T-cell (primary cell): ENCODE measurements around the gene FBXL13. TPM values are rescaled to one million over a fixed set of nuclear protein-coding genes. Genes with fewer than 3 reads are reported as not detected.
"Not testable (repeated sequence)": the region's sequence is repeated elsewhere in the genome, so short reads cannot be mapped to it uniquely, and the experiment has no call there.

Source experiments
- ATAC-seq, 4 experiments: fragments of 200-7000 bp in 3 of 4; fragments of 150-1000 bp in 1 of 4; cut with Tn5 transposase; replicated peaks in 1 of 4; 1 replicate in 3 of 4; 2 replicates in 1 of 4; pipeline ENCODE4 v1.10.0; 2021; ENCODE audit warnings: moderate library complexity in 3 of 4, mild to moderate bottlenecking in 2 of 4, moderate number of reproducible peaks in 1 of 4
- CTCF ChIA-PET, 2 donors: fragments of 300-600 bp; sonication (Branson Sonifier 250); formaldehyde crosslinking; loops; one replicate each; lab custom pipeline; 2022; ENCODE audit warnings: antibody characterized with exemption in 2 of 2; lab: Charles Lee
- POLR2A ChIA-PET, 2 donors: fragments of 300-600 bp; sonication (Branson Sonifier 250); formaldehyde crosslinking; loops; one replicate each; lab custom pipeline; 2022; ENCODE audit warnings: antibody characterized with exemption in 2 of 2; lab: Charles Lee
- DNase-seq, 35 experiments: peaks; one replicate each; pipeline versions ENCODE4 v3.0.0 to v3.0.0-alpha.2; 2013 to 2023
- H3K27ac ChIP-seq: one replicate; pipeline ENCODE4 v1.5.1; 2013; ENCODE audit warnings: low read length
- H3K27me3 ChIP-seq, 2 experiments: replicated peaks in 1 of 2; 1 replicate in 1 of 2; 2 replicates in 1 of 2; pipeline versions ENCODE4 v1.6.1 to v1.7.0; 2013; ENCODE audit warnings: low read length in 1 of 2, mixed read lengths in 1 of 2; ENCODE audit not compliant: control insufficient read depth in 2 of 2, insufficient read depth in 2 of 2; ENCODE audit errors: extremely low read depth in 1 of 2
- H3K36me3 ChIP-seq, 2 donors: 1 replicate in 1 of 2; 2 replicates in 1 of 2; pipeline versions ENCODE4 v1.6.1 to v1.7.0; 2013; ENCODE audit warnings: low read length in 1 of 2; ENCODE audit not compliant: control insufficient read depth in 2 of 2, insufficient read depth in 1 of 2; ENCODE audit errors: extremely low read depth in 1 of 2
- H3K4me1 ChIP-seq, 2 experiments: 1 replicate in 1 of 2; 2 replicates in 1 of 2; pipeline versions ENCODE4 v1.6.1 to v1.7.0; 2013; ENCODE audit warnings: low read length in 2 of 2, mixed read lengths in 1 of 2; ENCODE audit not compliant: insufficient read depth in 2 of 2, control insufficient read depth in 1 of 2; ENCODE audit errors: extremely low read depth in 1 of 2
- H3K4me3 ChIP-seq, 2 donors: 1 replicate in 1 of 2; 2 replicates in 1 of 2; pipeline versions ENCODE4 v1.5.1 to v1.7.0; 2013; ENCODE audit warnings: mild to moderate bottlenecking in 2 of 2, low read length in 1 of 2, moderate library complexity in 1 of 2; ENCODE audit not compliant: control insufficient read depth in 1 of 2; ENCODE audit errors: extremely low read depth in 1 of 2
- H3K9me3 ChIP-seq: 2 replicates; pipeline ENCODE4 v1.7.0; 2013
- H3K27ac Mint-ChIP-seq, 2 donors: one replicate each; pipeline ENCODE4 v1.8.0; 2020 to 2021; ENCODE audit warnings: mild to moderate bottlenecking in 2 of 2, mixed read lengths in 2 of 2
- H3K27me3 Mint-ChIP-seq, 2 donors: one replicate each; pipeline ENCODE4 v1.8.0; 2021 to 2022; ENCODE audit warnings: mixed read lengths in 2 of 2
- H3K36me3 Mint-ChIP-seq: one replicate; pipeline ENCODE4 v1.8.0; 2021; ENCODE audit warnings: mixed read lengths
- H3K4me1 Mint-ChIP-seq, 3 donors: one replicate each; pipeline ENCODE4 v1.8.0; 2020 to 2022; ENCODE audit warnings: mixed read lengths in 3 of 3, mild to moderate bottlenecking in 1 of 3
- H3K4me3 Mint-ChIP-seq, 3 donors: one replicate each; pipeline ENCODE4 v1.8.0; 2020 to 2022; ENCODE audit warnings: mild to moderate bottlenecking in 3 of 3, mixed read lengths in 3 of 3, moderate library complexity in 3 of 3
- H3K9me3 Mint-ChIP-seq, 3 donors: one replicate each; pipeline ENCODE4 v1.8.0; 2020 to 2022; ENCODE audit warnings: mixed read lengths in 3 of 3
- WGBS: methylation state at CpG from one replicate; pipeline ENCODE4 v1.1.5; 2013; ENCODE audit warnings: missing lambda C conversion rate; ENCODE audit not compliant: insufficient coverage; 5-methylcytosine and 5-hydroxymethylcytosine counted together
- total RNA-seq, 35 experiments: library from RNA in 6 of 35; stranded (reverse) in 6 of 35; fragments of 120-200 nt in 1 of 35; gene quantifications; one replicate each; pipeline versions ENCODE4 v1.2.1 to v1.2.4 and lab custom pipeline; 2013 to 2026

FBXL13 gene
- total RNA-seq, 5 donors from 2014 or later (not counting 1 experiment from before 2014, with no cell fraction given), result 1.3 to 2.7 (median 1.4) TPM

DNA sequence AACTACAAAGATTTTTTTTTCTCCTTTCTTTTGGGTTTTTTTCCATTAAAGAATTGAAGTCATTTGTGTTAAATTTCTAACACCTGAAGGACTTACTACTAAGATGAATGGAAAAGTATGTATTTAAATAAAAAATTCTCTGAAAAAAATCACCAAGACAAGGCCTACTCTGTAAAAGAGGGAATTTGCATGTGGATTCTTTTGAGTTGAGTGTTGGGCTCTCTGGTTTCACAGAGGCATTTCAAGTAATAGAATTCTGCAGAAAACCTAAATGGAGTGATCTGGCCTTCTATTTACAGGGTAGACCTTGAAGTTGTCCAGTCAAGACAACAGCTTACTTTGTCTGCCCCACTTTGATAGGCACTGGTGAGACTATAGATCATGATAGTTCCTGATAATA, 157.7 kb downstream of the FBXL13 start:
- Histone ChIP-seq H3K27me3 (no peaks in the 10 kb centered on the region), H3K9me3 (no peaks in the 10 kb centered on the region), H3K36me3 (no peaks in the 10 kb centered on the region), H3K4me3 (no peak overlapping the region), H3K27ac (no peak overlapping the region), H3K4me1 (no peaks in the 10 kb centered on the region)
- Mint-ChIP-seq H3K27me3 (no peaks in the 10 kb centered on the region), H3K9me3 (no peaks in the 10 kb centered on the region), H3K4me1 (peaks cover 0 to 4% (median 3%) of the 10 kb centered on the region in 3 donors), H3K36me3 (peaks cover 5% of the 10 kb centered on the region), H3K27ac (no peak overlapping the region), H3K4me3 (no peak overlapping the region)
- CTCF ChIA-PET, result no interaction called here
- ATAC-seq, result no peak
- POLR2A ChIA-PET, result no interaction called here
- no peak for DNase-seq

- DNase-seq (no peak), ATAC-seq (no peak)
- H3K36me3 ChIP-seq, result no peaks in the 10 kb centered on the region
- H3K27ac ChIP-seq, result no peak overlapping the region
- peaks cover 0 to 4% (median 3%) of the 10 kb centered on the region in 3 donors for H3K4me1 Mint-ChIP-seq
- no peaks in the 10 kb centered on the region for H3K9me3 Mint-ChIP-seq
- H3K36me3 Mint-ChIP-seq, result peaks cover 6% of the 10 kb centered on the region
- no peaks in the 10 kb centered on the region for H3K27me3 ChIP-seq
- no peak overlapping the region for H3K27ac Mint-ChIP-seq
- CTCF ChIA-PET, result no interaction called here
- H3K27me3 Mint-ChIP-seq, result no peaks in the 10 kb centered on the region
- POLR2A ChIA-PET, result no interaction called here
- H3K4me3 Mint-ChIP-seq, result no peak overlapping the region
- H3K4me3 ChIP-seq, result no peak overlapping the region
- no peaks in the 10 kb centered on the region for H3K9me3 ChIP-seq
- WGBS, result 100% methylated on average over 1 of the region's 3 CpGs
- no peaks in the 10 kb centered on the region for H3K4me1 ChIP-seq
These were observed 158.2 kb downstream of the FBXL13 start for GRCh38 chr7:102916426-102916825.

DNA sequence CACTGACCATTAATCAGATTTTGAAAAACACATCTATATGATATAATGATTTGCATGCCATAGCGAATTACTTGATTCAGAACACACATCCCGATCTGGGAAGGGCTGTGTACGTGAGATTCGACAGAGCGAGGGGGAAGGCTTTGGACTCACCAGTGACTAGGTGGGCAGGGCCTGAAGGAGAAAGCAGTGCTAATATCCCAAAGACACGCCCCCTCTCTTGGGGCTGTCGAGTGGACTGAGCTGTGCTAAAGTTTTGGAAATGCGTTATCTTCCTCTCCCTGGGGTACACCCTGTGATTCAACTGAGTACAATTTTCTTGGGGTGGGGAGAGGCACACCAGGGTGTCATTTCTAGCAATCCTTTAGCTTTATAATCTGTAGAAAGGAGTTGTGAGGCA, 160.0 kb downstream of the FBXL13 start:
- Histone ChIP-seq H3K9me3 (no peaks in the 10 kb centered on the region), H3K36me3 (no peaks in the 10 kb centered on the region), H3K4me3 (no peak overlapping the region), H3K27ac (no peak overlapping the region), H3K27me3 (peaks cover 0 to 2% of the 10 kb centered on the region in 2 experiments), H3K4me1 (no peaks in the 10 kb centered on the region)
- no peak for DNase-seq
- Mint-ChIP-seq H3K9me3 (no peaks in the 10 kb centered on the region), H3K27ac (no peak overlapping the region), H3K4me3 (no peak overlapping the region), H3K27me3 (peaks cover 0 to 5% of the 10 kb centered on the region in 2 donors), H3K36me3 (peaks cover 12% of the 10 kb centered on the region), H3K4me1 (peaks cover 0 to 4% (median 3%) of the 10 kb centered on the region in 3 donors)
- no peak for ATAC-seq
- ChIA-PET CTCF (no interaction called here), POLR2A (interaction anchor here in 1 of 2 donors (0.6 kb wide), 1 partner anchor 17 kb away, joined by 3 read pairs; no protein-coding TSS in a partner anchor)
- WGBS, result 95% methylated on average over 7 of the region's 8 CpGs

DNA sequence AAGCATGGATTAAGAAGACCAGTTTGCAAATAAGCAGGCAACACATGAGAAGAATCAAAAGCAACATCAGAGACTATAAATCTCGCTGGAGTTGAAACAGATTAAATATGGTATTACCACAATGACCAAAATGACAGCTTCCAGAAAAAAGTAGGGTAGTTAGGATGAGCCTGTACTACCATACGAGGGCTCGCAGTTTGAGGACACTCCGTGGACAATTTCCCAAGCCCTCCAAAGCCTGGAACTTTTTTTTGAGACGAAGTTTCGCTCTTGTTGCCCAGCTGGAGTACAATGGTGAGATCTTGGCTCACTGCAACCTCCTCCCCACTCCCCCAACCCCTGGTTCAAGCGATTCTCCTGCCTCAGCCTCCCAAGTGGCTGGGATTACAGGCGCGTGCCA, 160.8 kb downstream of the FBXL13 start:
- Mint-ChIP-seq H3K36me3 (peaks cover 12% of the 10 kb centered on the region), H3K27me3 (peaks cover 0 to 5% of the 10 kb centered on the region in 2 donors), H3K4me3 (no peak overlapping the region), H3K27ac (no peak overlapping the region), H3K4me1 (peaks cover 0 to 4% (median 3%) of the 10 kb centered on the region in 3 donors), H3K9me3 (no peaks in the 10 kb centered on the region)
- ATAC-seq (no peak), DNase-seq (no peak)
- Histone ChIP-seq H3K27me3 (peaks cover 0 to 7% of the 10 kb centered on the region in 2 experiments), H3K4me3 (no peak overlapping the region), H3K27ac (no peak overlapping the region), H3K36me3 (no peaks in the 10 kb centered on the region), H3K9me3 (no peaks in the 10 kb centered on the region), H3K4me1 (no peaks in the 10 kb centered on the region)
- WGBS, result 95% methylated on average over 6 of the region's 9 CpGs
- ChIA-PET POLR2A (interaction anchor here in 1 of 2 donors (0.6 kb wide), 1 partner anchor 16 kb away, joined by 3 read pairs; no protein-coding TSS in a partner anchor), CTCF (no interaction called here)

DNA sequence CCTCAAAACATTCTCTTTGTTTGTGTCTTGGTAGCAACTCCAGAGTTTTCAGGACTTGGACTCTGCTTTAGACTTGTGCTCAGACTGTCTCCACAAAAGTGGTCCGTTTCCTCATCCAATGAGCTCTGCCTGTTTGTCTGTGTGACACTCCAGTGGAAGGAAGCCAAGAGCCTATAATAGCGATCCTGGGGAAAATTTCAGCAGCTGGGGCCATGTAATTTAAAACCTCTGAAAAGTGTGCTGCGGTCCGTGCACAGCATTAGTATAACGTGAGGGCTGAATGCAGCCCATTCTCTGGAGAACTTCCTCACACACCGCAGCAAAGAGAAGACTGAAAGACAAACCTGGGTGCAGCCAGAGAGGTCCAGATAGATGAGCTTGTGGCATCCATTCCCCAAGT, 161.9 kb downstream of the FBXL13 start, which contains the start of gene LRRC17:
TSS of gene LRRC17 (plus strand) at position 259 of the 400 bp plus-strand sequence. CDS start 20,914 bp downstream, outside the sequence.
- no peak for ATAC-seq
- Histone ChIP-seq H3K4me3 (no peak within 1 kb of the TSS), H3K27me3 (peaks cover 0 to 7% of the 10 kb centered on the region in 2 experiments), H3K36me3 (no peaks in the 10 kb centered on the region), H3K9me3 (no peaks in the 10 kb centered on the region), H3K27ac (no peak within 1 kb of the TSS), H3K4me1 (no peaks in the 10 kb centered on the region)
- H3K4me3 Mint-ChIP-seq, result no peak within 1 kb of the TSS
- no peak for DNase-seq
- peaks cover 0 to 5% of the 10 kb centered on the region in 2 donors for H3K27me3 Mint-ChIP-seq
- peaks cover 0 to 4% (median 0%) of the 10 kb centered on the region in 3 donors for H3K9me3 Mint-ChIP-seq
- peaks cover 12% of the 10 kb centered on the region for H3K36me3 Mint-ChIP-seq
- no peak within 1 kb of the TSS for H3K27ac Mint-ChIP-seq
- ChIA-PET POLR2A (no interaction called here), CTCF (no interaction called here)
- H3K4me1 Mint-ChIP-seq, result peaks cover 0 to 4% (median 3%) of the 10 kb centered on the region in 3 donors
- WGBS, result 70% methylated on average over 2 of the region's 6 CpGs

DNA sequence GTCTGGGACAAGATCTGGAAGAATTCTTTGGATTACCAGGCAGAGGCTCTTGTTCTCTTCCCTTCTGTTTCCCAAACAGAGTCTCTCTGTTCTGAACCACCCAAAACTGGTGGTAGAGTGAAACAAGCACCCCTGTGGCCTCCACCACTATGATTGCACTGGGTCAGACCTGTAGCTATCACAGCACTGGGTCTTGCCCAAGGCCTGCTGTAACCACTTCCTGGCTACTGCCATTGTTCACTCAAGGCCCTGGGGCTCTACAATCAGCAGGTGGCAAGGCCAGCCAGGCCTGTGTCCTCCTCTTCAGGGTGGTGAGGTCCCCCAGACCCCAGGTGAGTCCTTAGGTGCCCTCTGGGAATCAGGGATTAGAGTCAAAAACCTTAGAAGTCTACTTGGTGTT, 165.9 kb downstream of the FBXL13 start:
- peaks cover 0 to 5% of the 10 kb centered on the region in 2 donors for H3K27me3 Mint-ChIP-seq
- H3K36me3 Mint-ChIP-seq, result peaks cover 12% of the 10 kb centered on the region
- H3K27me3 ChIP-seq, result peaks cover 0 to 7% of the 10 kb centered on the region in 2 experiments
- H3K36me3 ChIP-seq, result no peaks in the 10 kb centered on the region
- ATAC-seq (no peak), DNase-seq (no peak)
- H3K27ac Mint-ChIP-seq, result no peak overlapping the region
- no peaks in the 10 kb centered on the region for H3K9me3 ChIP-seq
- no peak overlapping the region for H3K4me3 ChIP-seq
- ChIA-PET CTCF (no interaction called here), POLR2A (no interaction called here)
- no peak overlapping the region for H3K4me3 Mint-ChIP-seq
- no peak overlapping the region for H3K27ac ChIP-seq
- peaks cover 0 to 4% (median 3%) of the 10 kb centered on the region in 3 donors for H3K4me1 Mint-ChIP-seq
- peaks cover 3 to 17% (median 6%) of the 10 kb centered on the region in 3 donors for H3K9me3 Mint-ChIP-seq
- no peaks in the 10 kb centered on the region for H3K4me1 ChIP-seq

DNA sequence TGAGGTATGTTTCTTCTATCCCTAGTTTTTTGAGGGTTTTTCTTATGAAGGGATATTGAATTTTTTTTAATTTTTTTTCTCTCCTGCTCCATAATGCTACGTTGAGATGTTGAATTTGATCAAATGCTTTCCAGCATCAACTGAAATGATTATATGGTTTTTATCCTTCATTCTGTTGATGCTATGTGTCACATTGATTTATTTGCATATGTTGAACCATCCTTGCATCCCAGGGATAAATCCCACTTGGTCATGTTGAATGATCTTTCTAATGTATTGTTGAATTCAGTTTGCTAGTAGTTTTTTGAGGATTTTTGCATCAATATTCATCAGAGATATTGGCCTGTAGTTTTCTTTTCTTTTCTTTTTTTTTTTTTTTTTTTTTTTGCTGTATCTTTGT, 171.0 kb downstream of the FBXL13 start:
- H3K4me3 Mint-ChIP-seq, H3K4me1 ChIP-seq, H3K36me3 ChIP-seq, H3K4me3 ChIP-seq, H3K4me1 Mint-ChIP-seq, POLR2A ChIA-PET, H3K9me3 ChIP-seq, H3K27me3 Mint-ChIP-seq, H3K27ac ChIP-seq, H3K27me3 ChIP-seq, H3K27ac Mint-ChIP-seq, DNase-seq, ATAC-seq, CTCF ChIA-PET, H3K36me3 Mint-ChIP-seq: not testable (repeated sequence)
- no CpG with 5 or more reads among the region's 1 CpG for WGBS
- peaks cover 6 to 22% (median 6%) of the 10 kb centered on the region in 3 donors for H3K9me3 Mint-ChIP-seq
